GM21381 (cell line): ENCODE measurements around the gene ECSIT.
"Not testable (repeated sequence)": the region's sequence is repeated elsewhere in the genome, so short reads cannot be mapped to it uniquely, and the experiment has no call there.

Experiments
- ATAC-seq: cut with Tn5 transposase; IDR thresholded peaks from one replicate; pipeline ENCODE4 v1.9.1; 2021; ENCODE audit warnings: mild to moderate bottlenecking, moderate library complexity; ENCODE audit not compliant: unreplicated experiment

The ECSIT gene, protein sequence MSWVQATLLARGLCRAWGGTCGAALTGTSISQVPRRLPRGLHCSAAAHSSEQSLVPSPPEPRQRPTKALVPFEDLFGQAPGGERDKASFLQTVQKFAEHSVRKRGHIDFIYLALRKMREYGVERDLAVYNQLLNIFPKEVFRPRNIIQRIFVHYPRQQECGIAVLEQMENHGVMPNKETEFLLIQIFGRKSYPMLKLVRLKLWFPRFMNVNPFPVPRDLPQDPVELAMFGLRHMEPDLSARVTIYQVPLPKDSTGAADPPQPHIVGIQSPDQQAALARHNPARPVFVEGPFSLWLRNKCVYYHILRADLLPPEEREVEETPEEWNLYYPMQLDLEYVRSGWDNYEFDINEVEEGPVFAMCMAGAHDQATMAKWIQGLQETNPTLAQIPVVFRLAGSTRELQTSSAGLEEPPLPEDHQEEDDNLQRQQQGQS

DNA sequence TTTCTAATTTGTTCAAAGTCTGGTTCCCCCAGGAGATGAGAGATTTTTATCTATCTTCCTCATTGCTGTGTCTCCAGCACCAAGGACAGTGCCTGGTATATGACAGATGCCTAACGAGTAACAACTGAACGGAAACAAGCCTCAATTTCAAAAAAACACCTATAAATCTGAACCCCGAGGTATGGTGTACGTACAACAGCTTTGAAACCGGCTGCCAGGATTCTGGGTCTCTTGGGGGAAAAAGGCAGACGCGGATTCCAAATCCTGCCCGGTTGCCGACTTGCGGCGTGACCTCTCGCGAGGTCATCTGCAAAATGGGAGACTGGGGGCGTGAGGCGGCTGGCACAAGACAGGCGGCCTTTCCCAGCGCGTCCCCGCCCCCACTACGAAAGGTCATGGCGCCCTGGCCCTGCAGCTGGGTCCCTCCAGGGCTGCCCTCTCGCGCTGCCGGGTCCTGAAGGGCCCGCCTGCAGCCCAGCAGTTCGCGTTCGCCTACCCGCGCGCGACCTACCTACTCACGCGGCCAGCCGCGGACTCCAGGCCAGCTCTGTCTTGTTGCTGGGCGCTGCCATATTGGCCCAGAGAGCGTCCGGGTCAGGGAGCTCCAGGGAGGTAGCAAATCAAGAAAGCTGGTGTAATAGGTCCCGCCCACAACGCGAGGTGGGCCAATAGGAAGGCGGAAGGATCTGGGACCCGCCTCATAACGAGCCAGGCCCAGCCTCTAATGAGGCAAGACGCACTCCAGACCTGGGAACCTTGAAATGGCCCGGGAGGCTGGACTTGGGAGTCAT is at the start of gene ECSIT:
Gene ECSIT (minus strand): TSS at position 584 of the 791 bp plus-strand sequence. CDS start 9,964 bp downstream, outside the sequence.
- ATAC-seq = peak; percentile 90

DNA sequence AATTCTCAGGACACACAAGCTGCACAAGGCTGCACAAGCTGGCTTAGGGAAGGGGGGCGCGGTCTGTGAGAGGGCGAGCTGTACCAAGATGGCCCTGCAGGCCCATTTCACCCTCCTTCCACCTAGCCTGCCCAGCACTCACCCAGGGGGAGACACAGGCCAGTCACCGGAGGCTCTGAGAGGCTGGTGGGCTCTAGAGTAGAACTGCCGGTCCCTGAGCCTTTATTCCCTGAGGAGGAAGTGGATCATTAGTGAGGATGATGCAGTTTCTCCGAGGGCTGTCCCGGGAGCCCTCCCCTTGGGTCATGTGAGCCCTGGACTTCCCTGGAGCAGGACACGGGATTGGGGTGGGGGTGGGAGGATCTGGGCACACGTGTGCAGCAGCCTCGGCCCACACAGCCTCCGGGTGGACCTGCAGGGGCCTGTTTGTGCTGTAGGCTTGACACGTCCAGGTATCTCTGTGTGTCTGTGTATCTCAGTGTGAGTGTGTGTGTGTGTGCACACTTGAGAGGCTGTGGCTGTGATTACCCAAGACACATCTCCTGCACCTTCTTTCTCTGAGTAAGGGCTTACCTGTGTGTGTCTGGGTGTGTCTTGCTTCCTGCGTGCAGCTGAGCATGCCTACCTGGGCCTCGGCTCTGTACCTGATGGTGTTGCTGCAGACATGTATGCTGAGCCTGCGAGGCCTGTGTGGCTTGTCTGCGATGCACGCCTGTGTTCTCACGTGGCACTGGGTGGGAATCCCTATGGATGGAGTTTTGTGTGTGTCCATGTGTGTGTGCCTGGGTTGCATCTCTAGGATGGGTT is 48.7 kb upstream of the ECSIT start, which contains the start of gene ACP5:
Gene ACP5 (minus strand): TSS at position 195 of the 807 bp plus-strand sequence. CDS start 328 bp downstream, outside the sequence.
- ATAC-seq = no peak

GRCh38 chr19:11576227-11576626 is 47.3 kb upstream of the ECSIT start:
- ATAC-seq = no peak

DNA sequence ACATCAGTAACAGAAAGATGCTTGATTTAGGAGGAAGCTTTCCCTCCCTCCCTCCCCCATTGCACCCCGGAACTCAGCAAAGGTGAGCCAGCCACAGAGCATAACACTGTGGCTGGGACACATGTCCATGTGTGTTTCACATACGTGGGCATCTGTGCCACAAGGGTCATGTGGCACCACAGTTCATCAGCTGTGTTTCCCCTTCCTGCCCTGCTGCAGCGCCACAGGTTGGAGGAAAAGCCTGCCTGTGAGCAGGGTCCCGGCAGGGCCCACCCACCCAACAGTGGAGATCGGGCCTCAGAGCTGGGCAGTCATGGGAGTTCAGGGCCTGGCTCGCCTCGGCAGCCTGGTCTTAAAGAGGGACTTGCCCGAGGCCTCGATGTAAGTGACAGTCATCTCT is 45.8 kb upstream of the ECSIT start:
- no peak for ATAC-seq

GRCh38 chr19:11573763-11574162 is 44.8 kb upstream of the ECSIT start:
- ATAC-seq = not testable (repeated sequence)

DNA sequence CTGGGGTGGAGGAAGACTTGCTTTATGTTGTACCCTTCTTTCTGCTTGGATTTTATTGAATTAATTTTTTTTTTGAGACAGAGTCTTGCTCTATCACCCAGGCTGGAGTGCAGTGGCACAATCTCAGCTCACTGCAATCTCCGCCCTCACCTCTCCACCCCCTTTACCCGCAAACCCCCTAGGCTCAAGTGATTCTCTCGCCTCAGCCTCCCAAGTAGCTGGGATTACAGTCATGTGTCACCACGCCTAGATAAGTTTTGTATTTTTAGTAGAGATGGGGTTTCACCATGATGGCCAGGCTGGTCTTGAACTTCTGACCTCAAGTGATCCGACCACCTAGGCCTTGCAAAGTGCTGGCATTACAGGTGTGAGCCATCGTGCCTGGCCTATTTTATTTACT is 44.4 kb upstream of the ECSIT start:
- not testable (repeated sequence) for ATAC-seq

DNA sequence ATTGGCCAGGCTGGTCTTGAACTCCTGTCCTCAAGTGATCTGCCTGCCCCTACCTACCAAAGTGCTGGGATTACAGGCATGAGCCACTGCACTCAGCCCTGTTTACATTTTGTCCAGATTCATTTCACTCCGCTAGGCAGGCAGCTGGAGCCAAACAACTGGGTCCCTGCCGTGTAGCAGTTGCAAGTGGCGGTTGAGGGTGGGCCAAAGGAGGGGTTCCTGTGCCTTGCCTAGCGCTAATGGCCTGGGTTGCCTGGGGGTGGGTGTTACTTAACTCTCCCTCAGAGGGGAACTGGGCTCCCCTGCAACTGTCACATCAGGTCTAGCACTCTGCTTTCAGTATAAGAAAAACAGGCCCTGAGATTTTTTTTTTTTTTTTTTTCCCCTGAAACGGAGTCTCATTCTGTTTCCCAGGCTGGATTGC is 41.1 kb upstream of the ECSIT start:
- no peak for ATAC-seq

- ATAC-seq = no peak
These were observed 37.2 kb upstream of the ECSIT start for GRCh38 chr19:11566164-11566563.

DNA sequence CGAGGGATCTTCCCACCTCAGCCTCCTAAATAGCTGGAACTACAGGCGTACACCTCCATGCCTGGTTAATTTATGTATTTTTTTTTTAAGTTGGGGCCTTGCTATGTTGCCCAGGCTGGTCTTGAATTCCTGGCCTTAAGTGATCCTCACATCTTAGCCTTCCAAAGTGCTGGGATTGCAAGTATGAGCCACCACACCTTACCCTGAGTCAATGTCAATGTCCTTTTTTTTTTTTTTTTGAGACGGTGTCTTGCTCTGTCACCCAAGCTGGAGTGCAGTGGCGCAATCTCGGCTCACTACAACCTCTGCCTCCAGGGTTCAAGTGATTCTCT is 36.7 kb upstream of the ECSIT start:
- not testable (repeated sequence) for ATAC-seq

DNA sequence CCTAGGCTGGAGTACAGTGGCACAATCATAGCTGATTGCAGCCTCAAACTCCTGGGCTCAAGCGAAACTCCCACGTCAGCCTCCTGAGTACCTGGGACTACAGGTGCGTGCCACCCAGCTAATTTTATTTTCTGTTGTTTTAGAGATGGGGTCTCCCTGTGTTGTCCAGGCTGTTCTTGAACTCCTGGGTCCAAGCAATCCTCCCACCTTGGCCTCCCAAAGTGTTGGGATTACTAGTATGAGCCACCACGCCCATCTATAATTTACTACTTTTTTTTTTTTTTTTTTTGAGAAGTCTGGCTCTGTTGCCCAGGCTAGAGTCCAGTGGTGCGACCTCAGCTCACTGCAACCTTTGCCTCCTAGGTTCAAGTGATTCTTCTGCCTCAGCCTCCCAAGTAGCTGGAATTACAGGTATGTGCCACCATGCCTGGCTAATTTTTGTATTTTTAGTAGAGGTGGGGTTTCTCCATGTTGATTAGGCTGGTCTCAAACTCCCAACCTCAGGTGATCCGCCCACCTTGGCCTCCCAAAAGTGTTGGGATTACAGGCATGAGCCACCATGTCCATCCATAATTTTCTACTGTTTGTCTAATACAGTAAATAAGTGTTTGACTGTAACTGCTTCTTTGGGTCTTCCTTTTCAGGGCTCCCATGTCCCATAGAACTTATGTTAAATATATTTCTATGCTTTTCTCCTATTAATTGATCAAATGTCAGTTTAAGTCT is 35.3 kb upstream of the ECSIT start:
- ATAC-seq = not testable (repeated sequence)

- ATAC-seq = no peak
These were observed 34.6 kb upstream of the ECSIT start for GRCh38 chr19:11563532-11563931.

- no peak for ATAC-seq
These were observed 31.6 kb upstream of the ECSIT start for GRCh38 chr19:11560404-11561051.

DNA sequence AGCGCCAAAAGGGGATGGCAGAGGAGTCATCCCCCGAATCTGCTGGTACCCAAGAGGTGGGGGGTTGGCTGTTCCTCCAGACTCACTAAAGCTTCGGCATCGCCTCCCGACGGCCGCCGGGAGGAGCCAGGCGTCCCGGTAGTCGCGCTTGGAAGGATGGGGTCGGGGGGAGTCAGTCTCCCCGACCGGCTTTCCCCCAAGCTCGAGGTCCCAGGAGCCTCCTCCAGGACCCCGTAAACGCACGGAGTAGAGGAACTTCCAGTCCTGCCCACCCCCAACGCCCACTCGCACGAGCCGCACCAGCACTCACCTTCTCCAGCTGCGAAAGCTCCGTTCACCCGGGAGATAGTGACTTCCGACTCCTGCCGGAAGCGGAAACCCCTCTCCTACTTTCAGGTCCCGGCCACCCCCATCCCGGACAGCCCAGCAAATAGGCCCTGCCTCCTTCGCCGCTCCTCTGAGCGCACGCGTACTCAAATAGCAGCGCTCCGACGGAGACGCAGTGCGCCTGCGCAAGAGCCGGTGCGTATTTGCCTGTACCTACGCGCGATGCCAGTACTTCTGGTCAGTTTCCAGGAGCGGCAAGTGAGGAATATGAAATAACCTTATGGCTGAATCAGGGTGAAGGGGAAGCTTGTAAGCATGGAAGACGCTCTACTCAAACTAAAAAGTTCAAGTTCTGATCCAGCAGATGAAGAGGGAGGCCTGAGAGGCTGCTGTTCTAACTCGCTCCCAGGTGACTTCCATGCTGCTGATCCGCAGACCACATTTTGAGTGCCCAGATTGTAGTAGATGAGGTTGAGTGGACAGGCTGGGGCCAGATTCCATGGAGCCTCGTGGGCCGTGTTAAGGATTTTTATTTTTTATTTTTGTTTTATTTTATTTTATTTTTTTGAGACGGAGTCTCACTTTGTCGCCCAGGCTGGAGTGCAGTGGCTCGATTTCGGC is 30.2 kb upstream of the ECSIT start, which contains the start of gene ELOF1:
Gene ELOF1 (minus strand): TSS at position 350 of the 948 bp plus-strand sequence. CDS start 4,883 bp downstream, outside the sequence.
- ATAC-seq = peak; percentile 81

DNA sequence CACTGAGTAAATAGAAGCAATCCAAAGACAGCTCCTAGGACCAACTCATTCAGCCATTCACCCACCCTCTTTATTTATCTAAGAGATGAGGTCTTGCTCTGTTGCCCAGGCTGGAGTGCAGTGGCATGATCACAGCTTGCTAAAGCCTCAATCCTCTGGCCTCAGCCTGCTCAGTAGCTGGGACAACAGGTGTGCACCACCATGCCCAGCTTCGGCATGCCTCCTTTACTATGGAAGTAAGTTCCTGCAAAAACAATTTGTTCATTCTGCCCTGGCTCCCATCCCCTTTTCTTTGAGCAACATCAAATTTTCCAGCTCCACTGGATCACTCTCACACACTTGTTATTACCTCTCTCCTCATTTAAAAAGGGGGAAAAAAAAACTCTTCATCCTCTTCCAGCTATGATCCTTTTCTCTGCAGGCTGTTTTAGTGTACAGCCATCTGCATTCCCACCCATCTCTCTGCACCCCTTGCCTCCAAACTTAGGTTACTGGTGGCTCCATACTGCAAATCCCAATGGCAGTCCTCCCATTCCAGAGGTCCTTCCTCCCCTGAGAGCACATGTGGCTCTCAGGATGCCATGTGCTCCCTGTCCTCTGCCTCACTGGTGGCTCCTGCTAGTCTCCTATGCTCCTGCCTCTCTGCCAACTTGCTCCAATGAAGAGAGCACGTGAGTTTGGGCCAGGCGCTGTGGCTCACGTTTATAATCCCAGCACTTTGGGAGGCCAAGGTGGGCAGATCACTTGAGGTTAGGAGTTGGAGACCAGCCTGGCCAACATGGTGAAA is 27.9 kb upstream of the ECSIT start:
- ATAC-seq = no peak

DNA sequence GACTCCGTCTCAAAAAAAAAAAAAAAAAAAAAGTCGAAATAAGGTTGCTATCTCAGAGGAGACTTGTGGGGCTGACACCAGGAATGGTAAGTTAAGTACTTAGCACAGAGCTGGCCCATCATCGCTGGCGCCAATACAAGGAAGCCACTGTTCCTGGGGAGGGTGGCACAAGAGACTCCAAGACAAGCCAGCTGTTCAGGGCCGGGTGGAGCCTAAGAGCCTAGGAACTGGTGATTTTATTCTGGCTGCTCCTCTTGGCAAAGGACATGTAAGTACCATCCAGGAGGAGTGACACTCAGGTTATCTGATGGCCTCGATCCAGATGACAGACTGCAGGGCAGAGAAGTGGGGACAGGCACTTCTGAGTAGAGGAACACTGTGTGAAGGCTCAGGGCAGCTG is 26.3 kb upstream of the ECSIT start:
- no peak for ATAC-seq

DNA sequence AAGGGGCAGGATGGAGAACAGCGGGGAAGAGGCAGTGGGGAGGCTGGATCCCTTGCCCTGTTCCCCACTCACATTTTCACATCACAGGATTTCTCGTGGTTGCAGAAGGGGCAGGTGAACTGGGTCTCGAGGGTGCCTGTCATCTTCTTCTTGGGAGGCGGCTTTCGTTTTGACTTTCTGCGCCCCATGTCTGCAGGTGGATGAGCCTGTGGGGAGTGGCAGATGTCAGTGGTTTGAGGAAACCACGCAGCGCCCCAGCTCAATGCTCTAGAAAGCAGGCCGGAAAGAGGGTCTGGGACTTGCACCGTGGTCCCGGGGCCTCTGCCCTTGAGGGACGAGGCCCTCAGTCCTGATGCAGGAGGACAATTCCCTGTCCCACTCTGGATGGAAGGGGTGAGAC is 25.2 kb upstream of the ECSIT start:
- no peak for ATAC-seq

- ATAC-seq = no peak
These were observed 23.9 kb upstream of the ECSIT start for GRCh38 chr19:11552666-11553372.
